ENCODE data around the gene GLT8D1.

DNA sequence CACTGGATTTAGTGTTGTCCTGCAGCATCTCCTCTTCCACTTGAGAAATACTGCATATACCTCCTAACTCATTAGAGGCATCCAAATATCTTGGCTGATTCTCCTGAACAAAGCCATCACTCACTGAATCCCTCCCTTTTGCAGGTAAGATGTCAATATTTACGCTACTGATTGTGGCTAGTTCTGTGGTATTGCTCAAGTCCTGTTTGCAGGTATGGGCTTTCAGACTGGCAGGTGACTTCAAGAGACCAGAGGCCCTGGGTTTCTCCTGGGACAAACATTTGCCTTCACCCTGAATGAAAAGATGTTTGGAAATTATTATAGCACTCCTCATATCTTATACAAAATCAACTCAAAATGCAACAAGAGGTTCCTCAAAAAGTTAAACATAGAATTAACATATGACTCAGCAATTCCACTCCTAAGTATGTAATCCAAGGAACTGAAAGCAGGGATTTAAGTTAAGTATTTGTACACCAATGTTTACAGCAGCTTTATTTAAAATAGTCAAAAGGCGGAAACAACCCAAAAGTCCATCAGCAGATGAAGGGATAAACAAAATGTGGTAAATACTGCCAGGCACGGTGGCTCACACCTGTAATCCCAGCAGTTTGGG is 46.6 kb upstream of the GLT8D1 start:
- TF ChIP-seq, protein P1, sequence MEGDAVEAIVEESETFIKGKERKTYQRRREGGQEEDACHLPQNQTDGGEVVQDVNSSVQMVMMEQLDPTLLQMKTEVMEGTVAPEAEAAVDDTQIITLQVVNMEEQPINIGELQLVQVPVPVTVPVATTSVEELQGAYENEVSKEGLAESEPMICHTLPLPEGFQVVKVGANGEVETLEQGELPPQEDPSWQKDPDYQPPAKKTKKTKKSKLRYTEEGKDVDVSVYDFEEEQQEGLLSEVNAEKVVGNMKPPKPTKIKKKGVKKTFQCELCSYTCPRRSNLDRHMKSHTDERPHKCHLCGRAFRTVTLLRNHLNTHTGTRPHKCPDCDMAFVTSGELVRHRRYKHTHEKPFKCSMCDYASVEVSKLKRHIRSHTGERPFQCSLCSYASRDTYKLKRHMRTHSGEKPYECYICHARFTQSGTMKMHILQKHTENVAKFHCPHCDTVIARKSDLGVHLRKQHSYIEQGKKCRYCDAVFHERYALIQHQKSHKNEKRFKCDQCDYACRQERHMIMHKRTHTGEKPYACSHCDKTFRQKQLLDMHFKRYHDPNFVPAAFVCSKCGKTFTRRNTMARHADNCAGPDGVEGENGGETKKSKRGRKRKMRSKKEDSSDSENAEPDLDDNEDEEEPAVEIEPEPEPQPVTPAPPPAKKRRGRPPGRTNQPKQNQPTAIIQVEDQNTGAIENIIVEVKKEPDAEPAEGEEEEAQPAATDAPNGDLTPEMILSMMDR (conservative IDR thresholded peaks at IDR 0.05 in 1 of 2, IDR thresholded peaks at IDR 0.05 in 1 of 2; ENCODE audit: low read depth in 1 of 2, low read length in 2 of 2) = no peak
- TF ChIP-seq EZH2 (IDR thresholded peaks at IDR 0.05; ENCODE audit: low read length, missing control alignments) = no peak

All from fibroblast of lung (primary cell).